Measurements from ENCODE around the gene SART3.

The SART3 gene

DNA sequence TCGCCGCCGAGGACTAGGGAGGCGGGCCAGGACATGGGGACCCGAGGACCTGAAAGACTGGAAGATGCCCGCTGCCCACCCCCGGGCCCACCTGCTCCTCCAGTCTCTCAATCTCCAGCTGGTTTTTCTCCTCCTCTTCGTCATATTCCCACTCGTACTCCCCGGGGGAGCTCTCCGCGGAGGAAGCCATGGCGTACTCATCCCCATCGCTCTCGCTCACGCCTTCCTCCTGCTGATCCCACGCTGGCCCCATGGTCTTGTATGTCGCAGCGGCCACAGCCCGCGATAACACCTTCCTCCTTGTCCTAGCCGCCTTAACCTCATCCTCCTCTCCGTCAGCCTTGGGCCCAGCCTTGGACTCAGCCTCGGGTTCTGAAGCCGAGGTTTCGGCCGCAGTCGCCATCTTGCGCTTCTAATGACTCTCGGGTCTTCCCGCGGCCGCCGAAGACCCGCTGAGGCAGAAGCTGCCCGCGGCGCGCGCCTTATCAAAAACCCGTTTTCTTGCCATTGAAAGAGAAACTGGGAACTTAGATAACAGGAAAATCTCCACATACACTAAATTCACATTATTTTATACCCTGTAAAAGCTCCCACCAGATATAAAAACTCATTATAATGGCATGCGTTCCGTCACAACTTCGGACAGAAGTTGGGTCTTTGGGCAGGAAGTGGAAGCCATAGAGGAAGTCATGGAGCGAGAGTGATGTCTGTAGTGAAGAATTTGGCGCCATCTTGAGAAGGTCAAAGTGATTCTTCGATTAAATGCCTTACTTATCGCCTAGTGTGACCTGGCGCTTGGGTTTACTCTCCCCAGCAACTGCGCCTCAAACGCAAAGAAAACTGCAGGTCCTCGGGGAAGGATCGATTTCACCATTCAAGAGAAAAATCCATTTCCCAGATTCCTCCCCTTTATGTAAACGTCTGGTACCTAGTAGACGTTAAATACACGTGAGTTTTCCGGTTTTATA is at the start of gene SART3:
Gene SART3 (minus strand): TSS at position 422 of the 968 bp plus-strand sequence. CDS start 19 bp downstream, at position 403.
- peak; percentile 75 to 82 for DNase-seq

DNA sequence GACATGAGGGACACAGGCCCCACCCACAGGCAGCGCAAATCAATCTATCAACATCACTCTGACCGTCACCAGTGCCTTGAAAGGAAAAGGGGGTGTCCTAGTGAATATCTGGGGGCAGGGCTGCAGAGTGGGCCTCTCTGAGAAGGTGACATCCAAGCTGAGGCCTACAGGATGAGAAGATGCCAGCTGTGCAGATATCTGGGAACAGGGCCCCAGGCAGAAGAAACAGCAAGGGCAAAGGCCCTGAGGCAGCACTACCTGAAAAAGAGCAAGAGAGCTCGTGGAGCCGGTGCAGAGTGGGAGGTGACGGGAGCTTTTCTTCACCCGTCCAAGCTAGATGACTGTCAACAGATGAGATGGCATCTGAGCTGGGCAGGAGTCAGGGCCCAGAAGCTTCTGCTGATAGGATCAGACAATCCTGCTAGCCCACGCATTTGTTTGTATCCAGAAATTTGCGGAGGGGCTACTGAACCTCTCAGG is 49.4 kb upstream of the SART3 start:
- no peak for DNase-seq

- no peak for DNase-seq
Observed at GRCh38 chr12:108609537-108610335, 48.8 kb upstream of the SART3 start.

GRCh38 chr12:108608616-108609015 is 47.6 kb upstream of the SART3 start:
- DNase-seq, result no peak

DNA sequence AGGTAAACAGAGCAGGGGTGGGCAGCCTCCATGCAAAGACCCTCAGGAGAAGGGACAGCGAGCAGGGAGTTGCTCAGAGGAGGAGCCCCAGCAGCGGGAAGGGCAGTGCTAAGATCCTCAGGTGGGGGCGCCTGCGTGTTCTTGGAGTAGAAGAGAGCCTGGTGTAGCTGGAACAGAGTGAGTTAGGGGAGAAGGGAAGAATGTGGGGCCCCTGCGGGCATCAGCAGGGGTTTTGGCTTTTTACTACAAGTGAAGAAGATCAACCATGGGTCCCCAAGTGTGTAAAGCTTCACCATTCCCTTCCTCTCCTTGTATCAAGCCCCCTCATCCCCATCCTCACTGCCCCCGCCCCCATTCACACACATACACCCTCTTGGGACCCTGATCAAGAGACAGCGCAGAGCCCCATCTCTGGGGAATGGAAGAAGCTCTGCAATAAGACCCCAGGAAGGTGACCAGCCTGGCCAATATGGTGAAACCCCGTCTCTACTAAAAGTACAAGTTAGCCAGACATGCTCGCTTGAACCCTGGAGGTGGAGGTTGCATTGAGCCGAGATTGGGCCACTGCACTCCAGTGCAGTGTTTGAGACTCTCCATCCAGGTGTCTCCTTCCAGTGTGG is 47.1 kb upstream of the SART3 start:
- no peak for DNase-seq

DNA sequence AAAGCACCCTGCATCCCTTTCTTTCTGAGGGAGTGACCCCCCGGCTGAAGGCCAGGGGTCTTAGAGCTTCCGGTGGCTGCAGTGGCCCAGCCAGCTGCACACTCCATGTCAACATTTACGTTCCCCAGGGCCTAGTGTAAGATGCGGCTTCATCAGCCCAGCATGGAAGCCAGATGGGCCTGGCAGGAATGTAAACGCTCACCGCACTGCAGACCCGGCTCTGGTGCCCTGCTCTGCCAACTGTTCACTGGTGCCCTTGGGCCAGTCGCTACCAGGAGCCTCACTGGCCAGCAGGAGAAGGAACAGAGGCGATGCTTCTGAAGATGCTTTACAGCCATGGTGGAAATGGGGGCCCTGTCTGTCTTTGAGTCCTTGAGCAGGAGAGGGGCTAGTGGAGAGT is 45.5 kb upstream of the SART3 start:
- no peak for DNase-seq

GRCh38 chr12:108605690-108606406 is 44.9 kb upstream of the SART3 start:
- no peak for DNase-seq

- DNase-seq, result no peak
Observed at GRCh38 chr12:108605000-108605689, 44.2 kb upstream of the SART3 start.

GRCh38 chr12:108604208-108604941 is 43.4 kb upstream of the SART3 start:
- no peak for DNase-seq

- DNase-seq, result no peak
Observed at GRCh38 chr12:108603743-108604142, 42.8 kb upstream of the SART3 start.

GRCh38 chr12:108602976-108603704 is 42.2 kb upstream of the SART3 start:
- DNase-seq, result no peak

GRCh38 chr12:108602209-108602705 is 41.3 kb upstream of the SART3 start:
- DNase-seq, result no peak

GRCh38 chr12:108600702-108601007 is 39.7 kb upstream of the SART3 start:
- DNase-seq, result no peak

GRCh38 chr12:108599948-108600701 is 39.2 kb upstream of the SART3 start:
- DNase-seq, result no peak

DNA sequence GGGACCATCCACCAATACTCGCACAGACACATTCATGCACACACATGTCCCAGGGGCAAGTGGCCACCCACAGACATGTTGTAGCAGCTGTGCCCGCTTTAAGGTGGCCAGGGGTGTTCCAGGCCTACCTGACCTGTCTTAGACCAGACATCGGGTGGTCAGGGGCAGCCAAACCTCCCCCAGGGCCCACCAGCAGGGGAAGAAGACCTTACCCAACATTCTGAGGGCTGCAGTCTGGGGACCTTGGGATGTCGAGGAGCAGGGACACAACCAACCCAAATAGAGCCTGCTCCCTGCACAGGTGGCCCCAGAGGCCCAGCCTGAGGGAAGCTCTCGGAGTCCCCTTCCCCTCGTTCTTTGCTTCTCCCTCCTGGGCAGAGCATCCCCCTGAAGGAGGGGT is 38.6 kb upstream of the SART3 start:
- DNase-seq, result no peak

DNA sequence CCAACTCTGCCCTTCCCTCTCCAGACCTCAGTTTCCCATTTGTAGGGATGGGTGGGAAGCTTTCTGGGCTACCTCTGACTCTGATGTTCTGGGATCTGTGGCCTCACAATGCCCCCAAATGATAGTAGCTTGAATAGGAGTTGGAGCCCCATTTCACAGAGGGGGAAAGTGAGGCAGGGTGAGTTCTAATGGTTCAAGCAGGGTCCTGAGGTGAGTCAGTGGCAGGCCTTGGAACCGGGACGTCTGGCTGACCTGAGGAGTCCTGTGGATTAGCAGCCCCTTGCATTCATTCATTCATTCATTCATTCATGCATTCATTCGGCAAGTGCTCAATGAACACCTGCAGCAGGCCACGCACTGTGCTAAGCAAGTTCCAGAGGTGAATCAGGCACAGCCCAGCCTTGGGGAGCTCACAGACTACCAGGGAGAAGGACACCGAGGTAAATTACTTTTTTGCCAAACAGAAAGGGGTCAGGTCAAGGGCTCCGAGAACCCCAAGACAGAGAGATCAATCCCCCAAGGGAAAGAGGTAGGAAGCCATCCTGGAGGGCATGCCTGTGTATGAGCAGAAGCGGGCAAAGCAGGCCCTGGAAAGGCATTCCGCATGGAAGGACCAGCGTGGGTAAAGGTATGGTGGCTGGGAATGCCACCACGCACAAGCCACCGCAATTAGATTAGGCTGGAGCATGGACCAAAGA is 37.7 kb upstream of the SART3 start:
- no peak for DNase-seq

- no peak for DNase-seq
Observed at GRCh38 chr12:108597559-108598471, 36.8 kb upstream of the SART3 start, which contains the start of gene TMEM119. TSS of gene TMEM119 (minus strand) at chr12:108598084. CDS start at chr12:108592383, 5,701 bp downstream.

Data from SHP77 (cell line).